H1 (cell line): ENCODE measurements around the gene ACBD4. TPM values are rescaled to one million over a fixed set of nuclear protein-coding genes. Genes with fewer than 3 reads are reported as not detected.

ENCODE experiments used
- CTCF ChIA-PET: fragments of 300-600 bp; sonication (Branson Sonifier 250); formaldehyde crosslinking; loops from one replicate; lab custom pipeline; 2021; ENCODE audit not compliant: partially characterized antibody; lab: Charles Lee
- POLR2A ChIA-PET: fragments of 300-600 bp; sonication (Branson Sonifier 250); formaldehyde crosslinking; loops from one replicate; lab custom pipeline; 2021; ENCODE audit warnings: inconsistent platforms; ENCODE audit not compliant: partially characterized antibody; lab: Charles Lee
- DNase-seq, 2 experiments: peaks; one replicate each; pipeline versions ENCODE4 v3.0.0 to v3.0.0-alpha.2; 2010 to 2022; ENCODE audit warnings: low spot score in 2 of 2, low read depth in 1 of 2, mixed read lengths in 1 of 2
- FAIRE-seq: peaks from 2 replicates; lab custom pipeline; 2011; peaks lifted over from hg19 to GRCh38; lab: Jason Lieb, UNC
- H2AFZ ChIP-seq: 2 replicates; pipeline ENCODE4 v1.8.1; 2012; ENCODE audit warnings: low read length, inconsistent platforms
- H2AK5ac ChIP-seq: 2 replicates; pipeline ENCODE4 v1.6.1; 2013; ENCODE audit warnings: low read depth, low read length
- H2BK120ac ChIP-seq: replicated peaks from 2 replicates; pipeline ENCODE3; 2013; ENCODE audit warnings: low read depth, low read length, inconsistent platforms
- H2BK12ac ChIP-seq: 2 replicates; pipeline ENCODE4 v1.6.1; 2013; ENCODE audit warnings: low read depth, low read length
- H2BK15ac ChIP-seq: 2 replicates; pipeline ENCODE4 v1.6.1; 2013; ENCODE audit warnings: low read length
- H2BK20ac ChIP-seq: 2 replicates; pipeline ENCODE4 v1.6.1; 2013; ENCODE audit warnings: low read length
- H2BK5ac ChIP-seq: 2 replicates; pipeline ENCODE4 v1.6.1; 2013; ENCODE audit warnings: low read depth, low read length
- H3K14ac ChIP-seq: 2 replicates; pipeline ENCODE4 v1.6.1; 2013; ENCODE audit warnings: inconsistent platforms; ENCODE audit not compliant: insufficient read length
- H3K18ac ChIP-seq: 2 replicates; pipeline ENCODE4 v1.6.1; 2013; ENCODE audit warnings: low read length; ENCODE audit errors: extremely low read depth
- H3K23ac ChIP-seq: 2 replicates; pipeline ENCODE4 v1.6.1; 2013; ENCODE audit warnings: inconsistent platforms; ENCODE audit not compliant: insufficient read length
- H3K23me2 ChIP-seq: 2 replicates; pipeline ENCODE4 v1.6.1; 2013; ENCODE audit warnings: low read depth, low read length
- H3K27ac ChIP-seq: 2 replicates; pipeline ENCODE4 v1.6.1; 2011; ENCODE audit warnings: low read depth, low read length, inconsistent platforms
- H3K27me3 ChIP-seq, 4 experiments: replicated peaks in 1 of 4; 1 replicate in 1 of 4; 2 replicates in 3 of 4; pipeline versions ENCODE4 v1.6.1 to v1.8.1; 2011 to 2013; ENCODE audit warnings: low read length in 3 of 4, mild to moderate bottlenecking in 3 of 4, inconsistent platforms in 2 of 4, mixed read lengths in 2 of 4, moderate library complexity in 1 of 4; ENCODE audit not compliant: control insufficient read depth in 3 of 4, insufficient read depth in 3 of 4; ENCODE audit errors: extremely low read depth in 1 of 4
- H3K36me3 ChIP-seq, 4 experiments: 2 replicates each; pipeline versions ENCODE4 v1.6.1 to v1.8.1; 2011 to 2013; ENCODE audit warnings: mild to moderate bottlenecking in 4 of 4, low read length in 3 of 4, moderate library complexity in 2 of 4, control low read depth in 1 of 4, inconsistent platforms in 1 of 4; ENCODE audit not compliant: insufficient read depth in 4 of 4, control insufficient read depth in 2 of 4
- H3K4ac ChIP-seq: replicated peaks from 2 replicates; pipeline ENCODE3; 2013; ENCODE audit warnings: low read length, low read depth, mixed read lengths, inconsistent platforms; ENCODE audit not compliant: insufficient read length
- H3K4me1 ChIP-seq, 4 experiments: replicated peaks in 1 of 4; 1 replicate in 1 of 4; 2 replicates in 3 of 4; pipeline versions ENCODE4 v1.6.1 to v1.8.1; 2011 to 2013; ENCODE audit warnings: low read length in 3 of 4, inconsistent platforms in 2 of 4, mixed read lengths in 1 of 4; ENCODE audit not compliant: insufficient read depth in 4 of 4, control insufficient read depth in 3 of 4
- H3K4me2 ChIP-seq, 2 experiments: 2 replicates each; pipeline versions ENCODE4 v1.6.1 to v1.8.1; 2011 to 2013; ENCODE audit warnings: low read depth in 2 of 2, low read length in 2 of 2, control low read depth in 1 of 2, inconsistent platforms in 1 of 2, mild to moderate bottlenecking in 1 of 2; ENCODE audit not compliant: insufficient read depth in 1 of 2
- H3K4me3 ChIP-seq, 4 experiments: fragments of 200-600, 300-600 bp in 1 of 4; sonication (generic), shearing (Covaris generic), sonication (Bioruptor Twin) in 1 of 4; 2 replicates each; pipeline versions ENCODE4 v1.5.1 to v1.8.1; 2011 to 2016; ENCODE audit warnings: low read length in 4 of 4, low read depth in 3 of 4, control low read depth in 2 of 4, inconsistent platforms in 2 of 4, mild to moderate bottlenecking in 2 of 4, mixed read lengths in 1 of 4, moderate library complexity in 1 of 4; ENCODE audit not compliant: insufficient read depth in 2 of 4; ENCODE audit errors: extremely low read depth in 1 of 4
- H3K56ac ChIP-seq: replicated peaks from 2 replicates; pipeline ENCODE3; 2013; ENCODE audit warnings: low read depth, mild to moderate bottlenecking, mixed read lengths, low read length, inconsistent platforms; ENCODE audit not compliant: insufficient read length
- H3K79me1 ChIP-seq: 2 replicates; pipeline ENCODE4 v1.6.1; 2013; ENCODE audit warnings: low read depth, low read length, control low read depth
- H3K79me2 ChIP-seq, 2 experiments: 2 replicates each; pipeline versions ENCODE4 v1.6.1 to v1.8.1; 2012 to 2013; ENCODE audit warnings: low read length in 2 of 2, mild to moderate bottlenecking in 2 of 2, inconsistent platforms in 1 of 2; ENCODE audit not compliant: insufficient read depth in 2 of 2, control insufficient read depth in 1 of 2
- H3K9ac ChIP-seq, 4 experiments: replicated peaks in 1 of 4; 1 replicate in 1 of 4; 2 replicates in 3 of 4; pipeline versions ENCODE4 v1.6.1 to v1.8.1; 2011 to 2013; ENCODE audit warnings: low read depth in 3 of 4, low read length in 3 of 4, control low read depth in 2 of 4, mild to moderate bottlenecking in 2 of 4, moderate library complexity in 2 of 4, inconsistent platforms in 1 of 4; ENCODE audit errors: extremely low read depth in 1 of 4
- H3K9me3 ChIP-seq, 2 experiments: 2 replicates each; pipeline versions ENCODE4 v1.6.1 to v1.8.1; 2012 to 2013; ENCODE audit warnings: mild to moderate bottlenecking in 2 of 2, moderate library complexity in 2 of 2, control low read depth in 1 of 2, inconsistent platforms in 1 of 2, low read depth in 1 of 2, low read length in 1 of 2, mixed read lengths in 1 of 2; ENCODE audit not compliant: insufficient read depth in 2 of 2
- H4K20me1 ChIP-seq, 2 experiments: replicated peaks in 1 of 2; 2 replicates each; pipeline versions ENCODE3 to v1.8.1; 2011 to 2013; ENCODE audit warnings: inconsistent platforms in 2 of 2, low read length in 2 of 2, mild to moderate bottlenecking in 1 of 2; ENCODE audit not compliant: insufficient read depth in 2 of 2, control insufficient read depth in 1 of 2
- H4K5ac ChIP-seq: 2 replicates; pipeline ENCODE4 v1.6.1; 2013; ENCODE audit warnings: low read length, low read depth, mixed read lengths, inconsistent platforms; ENCODE audit not compliant: insufficient read length
- H4K8ac ChIP-seq: 2 replicates; pipeline ENCODE4 v1.8.0; 2013; ENCODE audit warnings: mild to moderate bottlenecking, moderate library complexity, low read length, inconsistent platforms; ENCODE audit not compliant: insufficient read depth; ENCODE audit errors: extremely low read depth
- H4K91ac ChIP-seq: replicated peaks from 2 replicates; pipeline ENCODE3; 2013; ENCODE audit warnings: low read length, mixed read lengths, inconsistent platforms; ENCODE audit not compliant: insufficient read length
- EZH2 ChIP-seq: fragments of 200-600 bp; sonication (generic); IDR thresholded peaks from 2 replicates; pipeline ENCODE4 v1.7.1; 2012; ENCODE audit warnings: low read depth, mild to moderate bottlenecking, moderate library complexity, low read length, inconsistent platforms; ENCODE audit not compliant: severe bottlenecking
- RFX5 ChIP-seq: IDR thresholded peaks from 2 replicates; pipeline ENCODE4 v1.6.1; 2011; ENCODE audit warnings: low read depth, low read length, improper control_type of control experiment, borderline replicate concordance
- SP2 ChIP-seq: IDR thresholded peaks from 2 replicates; pipeline ENCODE4 v1.6.1; 2012; ENCODE audit warnings: mild to moderate bottlenecking, low read length, inconsistent platforms
- WGBS, 2 experiments: shearing (Covaris generic) in 1 of 2; methylation state at CpG; one replicate each; pipeline versions ENCODE4 v1.1.6 to v1.1.7; 2013 to 2015; ENCODE audit warnings: low lambda C conversion rate in 2 of 2, mixed read lengths in 2 of 2, inconsistent platforms in 1 of 2, low coverage in 1 of 2, missing lambda C conversion rate in 1 of 2; ENCODE audit not compliant: insufficient replicate concordance in 2 of 2, insufficient coverage in 1 of 2, insufficient read length in 1 of 2; ENCODE audit errors: extremely low coverage in 1 of 2, missing lambda C conversion rate in 1 of 2; 5-methylcytosine and 5-hydroxymethylcytosine counted together
- polyA plus RNA-seq, 7 experiments: library from polyadenylated mRNA; depleted of rRNA in 3 of 7; stranded (reverse) in 5 of 7; unstranded in 2 of 7; fragments of >200 nt in 5 of 7; fragments of 200-250 nt in 2 of 7; gene quantifications; 1 replicate in 5 of 7; 2 replicates in 1 of 7; 4 replicates in 1 of 7; pipeline versions ENCODE4 v1.2.1 to v1.2.3, GENCODE V29; 2011 to 2013; ENCODE audit warnings: missing spikeins in 2 of 7, mixed read lengths in 2 of 7
- total RNA-seq: library from RNA; stranded (reverse); fragmentation: NEBNext Ultra II Directional; extraction: Animal tissue kit (Norgen Biotek cat#: 25700); gene quantifications from 2 replicates; pipeline ENCODE4 v1.2.1, GENCODE V29; 2021
- TF ChIP-seq, protein P1 (sequence below): IDR thresholded peaks from 2 replicates; pipeline ENCODE4 v1.6.1; 2012; ENCODE audit warnings: low read length, inconsistent platforms

ACBD4 gene
- total and polyA plus RNA-seq, 2 of the 8 experiments (the other 6 are each of a cell fraction or from before 2014, with no cell fraction given): 7.3 to 10.7 TPM

DNA sequence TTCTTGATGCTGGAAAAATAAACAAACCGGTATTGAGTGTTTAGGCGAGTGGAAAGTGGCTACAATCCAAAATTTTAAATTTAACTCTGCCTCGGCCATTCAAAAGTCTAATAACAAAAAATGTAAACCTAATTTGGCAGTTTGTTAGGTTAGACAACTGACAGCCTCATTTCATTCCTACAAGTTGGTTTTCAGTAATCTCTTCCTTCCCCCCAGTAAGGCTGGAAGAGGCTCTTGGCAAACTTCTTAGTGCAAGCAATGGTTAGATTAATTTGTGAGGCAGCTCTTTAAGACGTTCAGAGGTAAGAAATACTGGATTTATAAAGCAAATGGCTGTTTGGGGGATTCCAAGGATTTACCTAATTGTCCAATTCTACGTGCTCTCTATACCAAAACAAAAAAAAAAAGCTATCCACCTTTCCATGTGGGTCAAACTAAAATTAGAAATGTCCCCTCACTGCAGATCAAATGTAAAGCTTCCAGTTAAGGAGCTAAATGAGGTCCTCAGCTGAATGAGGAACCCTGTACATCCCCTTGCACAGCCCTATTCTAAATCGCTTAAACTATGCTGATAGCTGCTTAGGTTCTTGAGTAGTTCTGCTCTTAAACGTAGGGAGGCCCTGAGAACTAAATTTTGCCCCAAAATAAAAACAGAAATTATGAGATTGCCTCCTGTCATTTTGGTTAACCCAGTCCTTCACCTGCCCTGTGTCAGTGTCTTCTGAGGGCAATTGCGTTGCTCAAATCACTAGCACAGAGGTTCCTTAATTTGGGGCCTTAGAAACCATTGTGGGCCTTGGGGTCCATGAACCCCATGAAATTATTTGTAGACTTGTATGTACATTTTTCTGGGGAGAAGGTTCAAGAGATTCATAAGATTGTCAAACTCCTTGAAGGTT is 15.7 kb downstream of the ACBD4 start:
- Histone ChIP-seq H3K56ac (no peak overlapping the region), H3K18ac (no peak overlapping the region), H2BK12ac (no peak overlapping the region), H3K36me3 (no peaks in the 10 kb centered on the region), H4K20me1 (peaks cover 5 to 10% of the 10 kb centered on the region in 2 experiments), H4K5ac (no peak overlapping the region), H4K8ac (no peak overlapping the region), H3K79me2 (peaks cover 0 to 26% of the 10 kb centered on the region in 2 experiments; a peak in 2 of 4 replicates), H3K4me3 (peak overlapping the region in 3 of 4 experiments; percentile 77 to 93 (median 85); a peak in 5 of 8 replicates), H2AK5ac (no peak overlapping the region), H2BK20ac (no peak overlapping the region), H3K4me1 (peaks cover 3 to 9% (median 6%) of the 10 kb centered on the region in 4 experiments; a peak in 6 of 7 replicates), H2AFZ (no peak overlapping the region), H3K27ac (no peak overlapping the region), H3K4ac (no peak overlapping the region), H3K23ac (no peak overlapping the region), H4K91ac (no peak overlapping the region), H3K9ac (no peak overlapping the region), H2BK120ac (no peak overlapping the region), H3K14ac (no peak overlapping the region), H2BK15ac (no peak overlapping the region), H3K4me2 (peak overlapping the region; percentile 70 to 86; a peak in 3 of 4 replicates), H3K27me3 (no peaks in the 10 kb centered on the region), H3K23me2 (peaks cover 10% of the 10 kb centered on the region), H3K79me1 (peaks cover 3% of the 10 kb centered on the region; the same call in 1 of the 2 replicates), H2BK5ac (no peak overlapping the region), H3K9me3 (no peaks in the 10 kb centered on the region)
- CTCF ChIA-PET: interaction anchor here (0.9 to 9.4 kb wide), 20 partner anchors 9 to 213 kb away, joined by 3 to 187 read pairs (median 7); partner anchors contain the start of genes ACBD4, FMNL1, HEXIM2 and PLCD3
- TF ChIP-seq SP2: no peak
- TF ChIP-seq RFX5: no peak
- TF ChIP-seq EZH2: peak; percentile 1
- TF ChIP-seq, protein P1, sequence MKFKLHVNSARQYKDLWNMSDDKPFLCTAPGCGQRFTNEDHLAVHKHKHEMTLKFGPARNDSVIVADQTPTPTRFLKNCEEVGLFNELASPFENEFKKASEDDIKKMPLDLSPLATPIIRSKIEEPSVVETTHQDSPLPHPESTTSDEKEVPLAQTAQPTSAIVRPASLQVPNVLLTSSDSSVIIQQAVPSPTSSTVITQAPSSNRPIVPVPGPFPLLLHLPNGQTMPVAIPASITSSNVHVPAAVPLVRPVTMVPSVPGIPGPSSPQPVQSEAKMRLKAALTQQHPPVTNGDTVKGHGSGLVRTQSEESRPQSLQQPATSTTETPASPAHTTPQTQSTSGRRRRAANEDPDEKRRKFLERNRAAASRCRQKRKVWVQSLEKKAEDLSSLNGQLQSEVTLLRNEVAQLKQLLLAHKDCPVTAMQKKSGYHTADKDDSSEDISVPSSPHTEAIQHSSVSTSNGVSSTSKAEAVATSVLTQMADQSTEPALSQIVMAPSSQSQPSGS: no peak
- no peak for FAIRE-seq
- POLR2A ChIA-PET: interaction anchor here (0.6 to 20.3 kb wide), 7 partner anchors 16 to 70 kb away, joined by 3 to 1076 read pairs (median 54); partner anchors contain the start of genes ACBD4, FMNL1, HEXIM2 and PLCD3
- no peak for DNase-seq
- WGBS, 2 experiments: 60% methylated on average over 8 of the region's 8 CpGs; no CpG with 5 or more reads in 1 of the 2 experiments
